GM19238 (cell line): ENCODE data around the gene CLCNKB.
"Not testable (repeated sequence)": the region's sequence is repeated elsewhere in the genome, so short reads cannot be mapped to it uniquely, and the experiment has no call there.

ENCODE experiments used
- DNase-seq: peaks from one replicate; pipeline ENCODE4 v3.0.0; 2011; ENCODE audit warnings: low spot score; ENCODE audit not compliant: insufficient read length

CLCNKB gene

GRCh38 chr1:16014509-16015482, 28.8 kb upstream of the CLCNKB start:
- DNase-seq = no peak

DNA sequence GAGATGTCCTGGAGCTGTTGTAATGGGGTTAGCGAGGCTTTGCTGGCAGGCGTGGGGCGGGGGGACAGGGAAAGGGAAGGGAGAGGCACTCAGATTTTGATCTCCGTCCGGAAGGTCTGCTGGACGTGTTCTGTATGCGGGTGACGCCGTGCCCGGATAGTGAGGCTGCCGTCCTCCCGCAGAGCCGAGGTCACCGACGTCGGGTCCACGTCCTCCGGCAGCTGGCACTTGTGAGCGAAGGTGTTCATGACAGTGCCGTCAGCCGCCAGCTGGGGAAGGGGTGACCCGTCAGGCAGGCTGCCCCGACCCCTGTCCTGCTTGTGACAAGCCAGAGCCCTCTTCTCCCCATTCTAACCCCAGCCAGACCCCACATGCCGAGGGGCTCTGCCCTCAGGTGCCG, 28.1 kb upstream of the CLCNKB start:
- DNase-seq = no peak

- no peak for DNase-seq
These were observed 27.4 kb upstream of the CLCNKB start for GRCh38 chr1:16015960-16016901.

GRCh38 chr1:16017076-16017460, 26.5 kb upstream of the CLCNKB start:
- no peak for DNase-seq

- DNase-seq = no peak
These were observed 25.9 kb upstream of the CLCNKB start, which contains the start of gene HSPB7 for GRCh38 chr1:16017461-16018303. TSS of gene HSPB7 (minus strand) at chr1:16018043. CDS start at chr1:16017963, 80 bp downstream.

DNA sequence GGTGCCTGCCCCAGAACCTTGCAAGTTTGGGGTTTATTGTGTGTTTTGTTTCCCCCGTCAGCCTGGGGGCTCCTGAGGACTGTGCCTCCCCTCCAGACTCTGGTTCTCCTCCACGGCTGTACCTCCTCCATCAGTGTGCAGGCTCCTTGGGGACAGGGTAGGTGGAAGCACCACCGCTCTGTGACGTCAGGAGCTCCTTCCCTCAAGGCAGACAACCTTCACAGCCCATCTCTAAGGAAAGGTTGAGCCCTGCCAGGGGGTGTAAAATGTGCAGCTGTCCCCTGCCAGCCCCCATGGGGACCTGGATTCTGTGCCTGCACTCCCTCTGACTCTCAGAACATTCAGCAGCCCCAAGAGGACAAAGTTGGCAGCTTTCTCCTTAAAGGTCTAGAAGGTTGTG, 25.3 kb upstream of the CLCNKB start:
- DNase-seq = no peak

DNA sequence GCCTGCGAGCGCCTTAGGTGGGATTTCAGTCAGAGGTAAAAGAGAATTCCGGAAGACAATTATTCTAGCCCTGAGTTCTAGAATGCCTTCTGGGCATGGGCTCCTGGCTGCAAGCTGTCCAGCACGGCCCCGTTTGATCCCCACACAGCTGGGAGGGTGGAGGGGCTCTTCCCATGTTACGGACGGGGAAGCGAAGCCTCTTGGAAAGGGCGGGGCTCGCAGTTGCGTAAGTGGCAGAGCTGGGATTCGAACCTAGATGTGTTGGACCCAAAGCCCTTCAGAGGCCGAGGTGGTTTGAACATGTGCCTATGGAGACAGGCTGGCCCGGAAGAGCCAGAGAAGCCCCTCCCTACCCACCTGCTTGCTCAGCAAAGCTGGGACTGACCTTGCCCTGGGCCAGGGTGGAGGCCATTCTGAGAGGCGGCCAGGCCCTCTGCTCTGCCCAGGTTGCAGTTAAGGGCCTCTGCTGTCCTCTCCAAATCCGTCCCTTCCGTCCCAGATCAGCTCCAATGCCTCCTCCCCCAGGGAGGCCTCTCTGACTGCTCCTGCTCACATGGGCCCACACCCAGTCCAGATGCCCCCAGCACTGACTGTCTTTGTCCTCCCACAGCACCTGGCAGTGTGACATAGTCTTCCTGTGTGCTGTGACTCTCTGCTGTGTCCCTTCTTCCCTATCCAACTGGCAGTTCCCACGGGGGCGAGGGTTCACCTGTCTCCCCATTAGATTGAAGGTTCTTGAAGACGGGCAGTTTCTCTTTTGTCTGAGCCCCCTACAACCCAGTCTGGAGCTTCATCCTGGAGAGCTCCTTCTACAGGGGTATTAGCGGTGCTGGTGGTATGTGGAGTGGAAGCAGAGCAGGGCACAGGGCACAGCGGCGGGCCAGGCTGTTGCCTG, 24.6 kb upstream of the CLCNKB start:
- no peak for DNase-seq

DNA sequence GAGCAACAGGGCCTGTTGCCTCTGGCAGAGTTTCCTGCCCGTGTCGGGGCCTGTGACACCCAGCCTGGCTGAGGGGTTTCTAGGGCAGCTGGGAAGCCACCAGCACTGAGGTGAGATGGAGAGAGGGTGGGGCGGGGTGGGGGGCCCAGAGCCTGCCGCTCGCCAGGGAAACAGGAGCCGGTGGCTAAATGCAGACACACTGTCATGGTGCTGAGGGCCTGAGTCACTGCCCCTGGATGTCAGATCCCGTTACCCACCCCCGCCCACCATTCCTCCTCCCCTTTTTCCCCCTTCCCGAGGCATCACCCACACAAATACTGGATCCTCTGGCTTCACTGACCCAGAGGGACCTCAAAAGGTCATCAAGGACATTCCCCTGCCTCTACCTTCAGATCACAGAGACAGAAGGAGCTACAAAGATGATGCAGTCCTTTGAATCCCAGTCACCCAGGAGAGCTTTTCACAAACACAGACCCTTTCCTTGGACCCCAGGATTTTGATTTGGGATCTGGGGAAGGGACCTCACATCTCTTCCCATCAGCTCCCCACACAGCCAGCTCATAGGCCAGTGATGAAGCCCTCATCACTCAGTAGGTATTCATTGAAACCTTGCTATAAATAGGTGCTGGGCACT, 23.8 kb upstream of the CLCNKB start:
- DNase-seq = no peak

DNA sequence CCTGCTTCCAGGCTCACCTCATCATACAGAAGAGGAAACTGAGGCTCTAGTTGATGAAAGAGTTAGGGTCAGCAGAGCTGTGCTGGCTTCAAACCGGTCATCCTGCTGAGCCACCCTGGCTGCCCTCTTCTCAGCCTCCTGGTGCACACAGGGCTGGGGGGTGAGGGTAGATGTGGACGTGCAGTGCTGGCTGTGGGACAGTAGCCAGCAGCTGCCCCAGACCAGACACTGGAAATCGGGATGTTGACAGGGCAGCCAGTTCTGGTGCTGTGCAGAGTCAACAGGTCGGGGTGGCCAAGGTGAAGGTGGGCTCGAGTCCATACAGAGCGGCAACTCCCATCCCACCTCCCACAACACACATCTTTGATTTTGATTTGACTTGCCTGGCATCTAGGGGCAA, 23.3 kb upstream of the CLCNKB start:
- DNase-seq = no peak

GRCh38 chr1:16020878-16021277, 22.7 kb upstream of the CLCNKB start:
- not testable (repeated sequence) for DNase-seq

DNA sequence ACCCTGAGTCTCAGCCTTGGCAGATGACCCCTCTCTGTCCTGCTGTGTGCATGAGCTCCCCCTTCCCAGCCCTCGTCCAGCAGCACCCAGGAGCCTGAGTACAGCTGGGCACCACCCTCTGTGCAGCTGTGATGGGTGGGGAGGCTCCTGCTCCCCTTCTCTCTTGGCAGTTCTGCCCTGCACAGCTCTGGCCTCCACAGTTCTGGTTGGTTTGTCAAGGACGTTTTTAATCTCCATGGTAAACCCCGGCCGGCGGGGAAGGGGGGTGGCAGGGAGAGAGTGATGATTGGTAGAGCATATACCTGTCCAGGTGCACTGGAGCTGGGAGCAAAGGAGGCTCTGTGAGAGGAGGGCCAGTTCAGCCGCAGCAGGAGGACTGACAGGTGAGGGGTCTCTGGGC, 21.9 kb upstream of the CLCNKB start, which contains the start of gene CLCNKA:
TSS of gene CLCNKA (plus strand) at position 356 of the 400 bp plus-strand sequence. CDS start 584 bp downstream, outside the sequence.
- DNase-seq = no peak

DNA sequence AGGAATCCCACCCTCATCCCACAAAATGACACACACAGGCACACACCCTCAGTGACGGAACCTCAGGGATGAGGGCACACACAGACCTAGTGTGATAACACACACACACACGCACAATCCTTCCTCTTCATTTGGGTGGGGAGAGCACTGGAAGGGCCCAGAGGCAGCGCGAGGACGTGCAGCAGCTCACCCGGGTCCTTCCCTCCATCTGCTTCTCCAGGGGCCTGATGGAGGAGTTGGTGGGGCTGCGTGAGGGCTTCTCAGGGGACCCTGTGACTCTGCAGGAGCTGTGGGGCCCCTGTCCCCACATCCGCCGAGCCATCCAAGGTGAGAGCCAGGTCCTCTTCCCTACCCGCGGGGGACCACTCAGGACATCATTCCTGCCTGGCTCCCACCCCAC, 21.2 kb upstream of the CLCNKB start:
- no peak for DNase-seq

DNA sequence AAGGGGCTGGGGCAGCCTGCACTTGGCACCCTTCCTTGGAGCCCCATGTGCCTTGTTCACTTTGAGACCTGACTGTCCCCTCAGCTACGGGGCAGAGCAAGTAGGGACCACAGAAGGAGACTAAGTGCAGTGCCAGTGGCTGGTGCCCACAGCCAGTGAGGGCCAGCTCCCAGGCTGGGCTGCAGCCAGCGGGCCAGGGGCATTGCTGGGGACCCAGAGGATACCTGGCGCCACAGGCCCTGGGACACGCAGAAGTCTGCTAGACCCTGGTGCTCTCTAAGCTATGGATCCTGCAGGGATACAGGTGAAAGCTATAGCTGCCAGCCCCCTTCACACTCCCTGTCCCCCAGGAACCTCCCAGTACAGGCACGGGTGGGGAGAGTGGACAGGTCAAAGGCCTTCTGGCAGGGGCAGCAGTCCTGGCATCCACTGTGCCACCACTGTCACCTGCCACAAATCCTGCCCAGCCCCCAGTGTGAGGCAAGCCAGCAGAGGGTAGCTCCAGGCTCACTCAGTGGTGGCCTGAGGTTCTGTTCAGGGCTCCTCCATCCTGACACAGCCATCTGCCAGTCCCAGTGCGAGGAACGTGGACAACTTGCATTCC, 20.4 kb upstream of the CLCNKB start:
- no peak for DNase-seq

DNA sequence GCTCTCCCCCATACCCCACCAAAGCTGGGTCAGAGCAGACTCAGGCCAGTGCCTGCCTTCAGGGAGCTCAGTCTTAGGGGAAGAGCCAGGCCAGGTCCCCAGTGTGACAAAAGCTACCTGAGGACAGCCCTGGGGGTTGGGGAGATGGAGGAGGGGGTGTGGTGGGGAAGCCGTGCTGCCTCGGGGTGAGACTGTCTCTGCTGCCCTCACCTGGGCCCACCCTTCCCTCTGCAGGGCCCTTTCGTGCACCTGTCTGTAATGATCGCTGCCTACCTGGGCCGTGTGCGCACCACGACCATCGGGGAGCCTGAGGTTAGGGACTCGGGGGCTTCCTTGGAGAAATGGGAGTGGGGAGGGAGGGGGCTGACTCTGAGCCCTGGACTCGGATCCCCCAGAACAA, 17.3 kb upstream of the CLCNKB start:
- not testable (repeated sequence) for DNase-seq

DNA sequence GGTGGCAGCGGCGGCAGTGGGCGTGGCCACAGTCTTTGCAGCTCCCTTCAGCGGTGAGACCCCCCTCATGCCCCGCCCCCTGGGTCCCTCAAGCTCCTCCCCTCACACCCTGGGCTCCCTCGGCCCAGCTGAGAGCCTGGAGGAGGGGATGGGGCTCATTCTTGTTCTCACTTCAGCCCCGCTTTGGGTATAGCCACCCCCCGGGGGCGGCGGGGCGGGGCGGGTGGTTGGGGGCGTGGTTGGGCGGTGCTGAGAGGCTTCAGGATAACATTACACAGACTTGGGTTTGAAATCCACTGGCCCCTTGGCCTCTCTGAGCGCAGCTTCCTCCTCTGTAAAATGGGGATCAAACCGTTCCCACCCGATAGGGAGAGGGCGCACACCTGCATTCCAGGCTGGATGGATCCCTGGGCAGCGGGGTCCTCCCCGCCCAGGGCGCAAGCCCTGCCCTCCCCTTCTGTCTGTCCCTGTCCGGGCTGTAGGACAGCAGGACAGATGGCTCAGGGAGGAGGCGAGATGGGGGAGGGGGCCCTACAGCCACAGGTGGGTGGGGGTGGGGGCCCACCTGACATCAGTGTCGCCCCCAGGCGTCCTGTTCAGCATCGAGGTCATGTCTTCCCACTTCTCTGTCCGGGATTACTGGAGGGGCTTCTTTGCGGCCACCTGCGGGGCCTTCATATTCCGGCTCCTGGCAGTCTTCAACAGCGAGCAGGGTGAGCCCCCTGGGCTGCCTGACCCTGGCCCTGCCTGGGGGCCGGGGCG, 16.7 kb upstream of the CLCNKB start:
- DNase-seq = no peak

DNA sequence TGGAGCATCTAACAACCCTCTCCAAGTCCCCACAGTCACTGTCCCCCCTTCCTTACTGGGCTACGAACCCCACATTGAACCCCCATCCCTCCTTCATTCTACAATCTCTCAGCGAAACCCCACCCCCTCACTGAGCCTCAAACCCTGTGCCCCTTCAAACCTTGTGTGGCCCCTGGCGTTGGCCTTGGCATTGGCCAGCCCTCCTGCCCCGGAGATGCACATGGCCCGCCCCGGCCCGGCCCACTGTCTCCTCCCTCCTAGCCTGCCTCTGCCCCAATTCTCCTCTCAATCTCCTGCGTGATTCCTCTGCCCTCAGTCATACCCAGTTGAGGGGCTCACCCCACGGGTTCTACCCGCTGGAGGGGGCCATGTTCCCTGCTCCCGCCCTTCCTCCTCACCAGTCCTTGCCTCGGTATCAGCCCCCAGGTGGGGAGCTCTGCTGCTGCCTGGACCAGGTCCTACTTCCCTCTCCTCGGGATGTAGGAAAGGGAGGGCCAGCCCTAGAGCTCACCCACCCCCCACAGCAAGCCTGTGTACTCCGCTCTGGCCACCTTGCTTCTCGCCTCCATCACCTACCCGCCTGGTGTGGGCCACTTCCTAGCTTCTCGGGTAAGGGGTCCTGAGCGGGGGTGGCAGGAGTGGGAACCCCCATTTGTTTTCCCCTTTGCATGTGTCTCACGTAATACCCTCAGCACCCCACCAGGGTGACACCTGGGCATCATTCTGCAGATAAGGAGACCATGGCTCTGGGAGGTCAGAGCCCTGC, 15.2 kb upstream of the CLCNKB start:
- DNase-seq = no peak

GRCh38 chr1:16029003-16029268, 14.6 kb upstream of the CLCNKB start:
- DNase-seq = not testable (repeated sequence)

GRCh38 chr1:16029288-16029687, 14.3 kb upstream of the CLCNKB start:
- DNase-seq = no peak
